ENCODE data around the gene LRPAP1. TPM values are rescaled to one million over a fixed set of nuclear protein-coding genes. Genes with fewer than 3 reads are reported as not detected.
"Not testable (repeated sequence)": the region's sequence is repeated elsewhere in the genome, so short reads cannot be mapped to it uniquely, and the experiment has no call there.

Gene LRPAP1
- polyA plus RNA-seq, result 100 to 1,000 TPM in 2 of 3 donors, 10 to 100 TPM in 1; 34.9 to 176 (median 140) TPM

GRCh38 chr4:3531879-3532750 is at the start of gene LRPAP1:
TSS of gene LRPAP1 (minus strand) at chr4:3532422. CDS start at chr4:3532412, 10 bp downstream.
- 0 to 1% (median 0%) methylated on average over 68 to 84 of the region's 84 CpGs for WGBS, 3 donors
- no peak within 1 kb of the TSS for H3K27ac ChIP-seq (ENCODE audit: low read depth, low read length)

GRCh38 chr4:3581334-3582090 is 49.3 kb upstream of the LRPAP1 start:
- WGBS, 3 donors, result 90 to 91% (median 90%) methylated on average over 12 to 15 of the region's 15 CpGs
- H3K27ac ChIP-seq (ENCODE audit: low read depth, low read length), result not testable (repeated sequence)

- not testable (repeated sequence) for H3K27ac ChIP-seq (ENCODE audit: low read depth, low read length)
- WGBS, 3 donors, result 82 to 89% (median 83%) methylated on average over 9 of the region's 9 CpGs
Measured at GRCh38 chr4:3580859-3581258, 48.6 kb upstream of the LRPAP1 start.

GRCh38 chr4:3578527-3579144 is 46.4 kb upstream of the LRPAP1 start:
- H3K27ac ChIP-seq (ENCODE audit: low read depth, low read length), result not testable (repeated sequence)
- WGBS, 3 donors, result 83 to 97% (median 85%) methylated on average over 3 of the region's 4 CpGs

GRCh38 chr4:3578052-3578451 is 45.8 kb upstream of the LRPAP1 start:
- H3K27ac ChIP-seq (ENCODE audit: low read depth, low read length), result not testable (repeated sequence)
- WGBS, 3 donors, result 74 to 94% (median 91%) methylated on average over 3 of the region's 3 CpGs

GRCh38 chr4:3577208-3577892 is 45.1 kb upstream of the LRPAP1 start:
- WGBS, 3 donors, result 47 to 59% (median 49%) methylated on average over 11 of the region's 11 CpGs
- H3K27ac ChIP-seq (ENCODE audit: low read depth, low read length), result not testable (repeated sequence)

GRCh38 chr4:3576533-3577207 is 44.4 kb upstream of the LRPAP1 start:
- not testable (repeated sequence) for H3K27ac ChIP-seq (ENCODE audit: low read depth, low read length)
- WGBS, 3 donors, result 70 to 81% (median 79%) methylated on average over 19 to 21 of the region's 21 CpGs

- WGBS, 3 donors, result 59 to 79% (median 76%) methylated on average over 15 to 19 of the region's 19 CpGs
- not testable (repeated sequence) for H3K27ac ChIP-seq (ENCODE audit: low read depth, low read length)
Measured at GRCh38 chr4:3575426-3576369, 43.5 kb upstream of the LRPAP1 start.

GRCh38 chr4:3574865-3575264 is 42.6 kb upstream of the LRPAP1 start:
- 63 to 80% (median 78%) methylated on average over 8 to 9 of the region's 9 CpGs for WGBS, 3 donors
- H3K27ac ChIP-seq (ENCODE audit: low read depth, low read length), result not testable (repeated sequence)

- H3K27ac ChIP-seq (ENCODE audit: low read depth, low read length), result not testable (repeated sequence)
- WGBS, 3 donors, result 81 to 91% (median 88%) methylated on average over 19 to 20 of the region's 20 CpGs
Measured at GRCh38 chr4:3574346-3574745, 42.1 kb upstream of the LRPAP1 start.

GRCh38 chr4:3573131-3573530 is 40.9 kb upstream of the LRPAP1 start:
- WGBS, 3 donors, result 77 to 91% (median 90%) methylated on average over 12 of the region's 12 CpGs
- H3K27ac ChIP-seq (ENCODE audit: low read depth, low read length), result no peak overlapping the region

- no peak overlapping the region for H3K27ac ChIP-seq (ENCODE audit: low read depth, low read length)
- 58 to 67% (median 65%) methylated on average over 13 of the region's 13 CpGs for WGBS, 3 donors
Measured at GRCh38 chr4:3572363-3572762, 40.1 kb upstream of the LRPAP1 start.

GRCh38 chr4:3571921-3572320 is 39.7 kb upstream of the LRPAP1 start:
- WGBS, 3 donors, result 70 to 88% (median 86%) methylated on average over 11 of the region's 11 CpGs
- no peak overlapping the region for H3K27ac ChIP-seq (ENCODE audit: low read depth, low read length)

- H3K27ac ChIP-seq (ENCODE audit: low read depth, low read length), result not testable (repeated sequence)
- WGBS, 3 donors, result 58 to 73% (median 67%) methylated on average over 14 to 15 of the region's 15 CpGs
Measured at GRCh38 chr4:3570923-3571322, 38.7 kb upstream of the LRPAP1 start.

GRCh38 chr4:3569611-3570010 is 37.4 kb upstream of the LRPAP1 start:
- H3K27ac ChIP-seq (ENCODE audit: low read depth, low read length), result not testable (repeated sequence)
- 77 to 89% (median 85%) methylated on average over 14 to 15 of the region's 15 CpGs for WGBS, 3 donors

- WGBS, 3 donors, result 37 to 74% (median 67%) methylated on average over 11 of the region's 14 CpGs
- not testable (repeated sequence) for H3K27ac ChIP-seq (ENCODE audit: low read depth, low read length)
Measured at GRCh38 chr4:3566701-3567100, 34.5 kb upstream of the LRPAP1 start.

- WGBS, 3 donors, result 24 to 44% (median 41%) methylated on average over 8 to 10 of the region's 12 CpGs
- not testable (repeated sequence) for H3K27ac ChIP-seq (ENCODE audit: low read depth, low read length)
Measured at GRCh38 chr4:3566301-3566700, 34.1 kb upstream of the LRPAP1 start.
